ENCODE results near the gene DMD.
"Not testable (repeated sequence)": the region's sequence is repeated elsewhere in the genome, so short reads cannot be mapped to it uniquely, and the experiment has no call there.

Gene DMD

DNA sequence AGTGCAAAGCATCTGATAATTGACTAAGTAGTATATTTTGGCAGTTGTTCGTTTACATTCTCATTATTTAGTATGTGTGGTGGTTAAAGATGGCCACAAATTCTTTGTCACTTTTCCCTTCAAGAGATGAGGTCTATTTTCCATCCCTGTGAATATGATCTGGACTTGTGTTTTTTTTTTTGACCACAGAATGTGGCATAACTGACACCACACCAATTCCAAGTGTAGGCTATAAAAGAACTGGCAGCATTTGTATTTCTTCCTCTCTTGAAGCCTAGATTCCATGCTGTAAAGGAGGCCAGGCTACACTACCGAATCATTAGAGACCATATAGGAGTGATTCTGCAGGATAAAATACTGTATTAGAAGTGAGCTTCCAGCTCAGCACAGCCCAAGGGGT, 596.6 kb downstream of the DMD start:
- DNase-seq (ENCODE audit: low spot score) = no peak

DNA sequence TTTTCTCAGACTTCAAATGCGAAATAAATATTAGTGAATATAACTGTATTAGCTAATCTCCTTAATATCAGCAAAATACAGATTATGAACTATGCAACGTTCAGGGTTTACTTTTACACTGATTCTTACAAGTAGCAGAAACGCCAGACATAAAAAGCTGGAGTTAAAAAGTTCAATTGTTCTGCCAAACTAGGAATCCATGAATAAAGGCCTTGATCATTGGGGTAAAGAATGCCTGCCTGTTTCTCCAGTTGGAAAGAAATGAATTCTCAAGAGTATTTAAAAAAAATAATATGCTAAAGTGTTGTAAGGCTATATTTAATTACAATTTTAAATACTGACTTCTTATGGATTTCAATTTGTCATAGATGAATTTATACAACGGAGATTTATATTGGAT, 612.2 kb downstream of the DMD start:
- DNase-seq (ENCODE audit: low spot score) = no peak

DNA sequence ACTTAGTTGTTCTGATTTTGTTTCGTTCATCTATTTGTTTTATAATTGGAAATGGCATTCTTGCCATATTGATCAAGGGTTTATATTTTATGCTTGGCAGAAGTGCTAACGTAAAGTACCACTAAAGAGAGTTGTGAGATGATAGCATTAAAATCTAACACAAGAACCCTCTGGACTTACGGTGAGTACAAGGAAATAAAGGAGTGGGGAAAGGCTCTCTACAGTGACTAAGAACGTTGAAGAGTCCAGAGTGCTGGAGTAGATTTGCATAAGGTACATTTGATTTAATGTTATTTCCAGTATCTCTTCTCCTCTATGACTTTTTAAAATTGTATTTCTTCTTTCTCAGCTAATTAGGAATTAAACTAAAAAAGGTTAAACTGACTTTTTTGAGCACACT, 612.6 kb downstream of the DMD start:
- no peak for DNase-seq (ENCODE audit: low spot score)

DNA sequence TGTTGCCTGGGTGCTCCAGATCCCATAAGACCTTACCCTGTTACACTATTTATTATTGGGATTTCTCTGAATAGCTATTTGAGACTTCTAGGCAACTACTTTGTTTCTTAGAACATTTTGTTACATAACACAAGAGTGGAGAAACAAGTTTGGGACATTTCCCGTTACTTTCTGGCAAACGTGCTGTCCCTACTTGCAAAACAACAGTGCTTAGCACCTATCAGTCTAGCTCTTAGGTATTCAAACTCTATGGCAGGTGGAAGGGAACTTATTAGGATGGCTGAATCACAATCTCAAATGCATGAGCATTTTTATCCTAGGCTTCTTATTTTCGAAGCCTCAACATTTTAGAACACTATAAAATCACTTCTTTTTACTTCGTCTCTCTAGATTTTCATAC, 613.6 kb downstream of the DMD start:
- no peak for DNase-seq (ENCODE audit: low spot score)

DNA sequence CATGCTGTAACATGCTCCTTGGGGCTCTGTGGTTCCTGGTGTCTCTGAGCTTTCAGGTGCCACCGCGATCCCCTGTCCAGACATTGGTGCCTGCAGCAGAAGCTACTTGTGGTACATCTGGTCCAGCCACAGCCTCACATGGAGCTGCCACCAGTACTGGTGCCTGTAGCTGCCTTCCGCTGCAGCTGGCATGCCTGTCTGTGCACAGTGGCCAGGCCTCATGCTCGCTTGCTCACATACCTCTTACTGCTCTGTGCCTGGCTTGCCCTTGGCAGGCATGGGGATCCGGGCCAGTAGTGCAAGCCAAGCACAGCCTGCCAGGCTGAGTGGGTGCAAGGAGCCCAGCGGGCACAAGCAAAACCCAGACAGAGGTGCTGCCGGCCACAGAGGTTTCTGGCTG, 618.6 kb downstream of the DMD start:
- DNase-seq (ENCODE audit: low spot score) = no peak

DNA sequence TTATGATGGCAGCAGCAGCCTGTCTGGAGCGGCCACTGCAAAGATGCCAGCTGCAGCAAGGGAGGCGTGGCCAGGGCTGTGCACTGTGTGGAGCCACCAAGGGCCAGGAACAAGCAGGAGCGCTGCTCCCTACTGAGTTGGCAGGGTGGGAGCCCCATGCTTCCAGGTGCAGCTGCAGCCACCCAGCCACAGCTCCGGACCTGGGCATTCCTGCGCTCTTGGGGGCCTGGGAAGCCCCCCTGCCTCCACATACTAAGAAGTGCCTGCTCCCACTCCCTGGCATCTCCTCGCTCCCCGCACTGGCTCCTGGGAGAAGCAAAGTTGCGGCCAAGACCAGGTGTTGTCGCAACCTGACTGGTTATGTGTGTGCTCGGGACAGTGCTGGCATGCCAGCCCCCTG, 619.8 kb downstream of the DMD start:
- DNase-seq (ENCODE audit: low spot score) = no peak

DNA sequence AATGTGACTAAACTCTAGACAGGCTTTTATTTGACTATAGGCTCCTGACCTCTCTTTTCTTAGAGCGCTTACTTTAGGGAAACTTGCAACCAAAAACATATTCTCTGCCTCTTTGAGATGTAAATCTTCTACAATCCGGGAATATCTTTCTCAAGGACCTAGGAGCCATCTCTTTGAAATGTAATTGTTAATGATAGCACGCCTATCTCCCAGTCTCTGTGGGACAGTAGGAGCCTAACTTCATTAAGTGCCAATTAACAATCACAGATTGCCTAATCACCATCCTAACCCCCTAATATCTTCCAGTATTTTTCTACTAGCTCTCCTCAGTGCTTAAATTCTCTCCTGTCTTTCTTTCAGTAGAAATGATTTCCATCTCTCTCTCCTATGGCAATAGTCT, 628.6 kb downstream of the DMD start:
- DNase-seq (ENCODE audit: low spot score) = no peak

DNA sequence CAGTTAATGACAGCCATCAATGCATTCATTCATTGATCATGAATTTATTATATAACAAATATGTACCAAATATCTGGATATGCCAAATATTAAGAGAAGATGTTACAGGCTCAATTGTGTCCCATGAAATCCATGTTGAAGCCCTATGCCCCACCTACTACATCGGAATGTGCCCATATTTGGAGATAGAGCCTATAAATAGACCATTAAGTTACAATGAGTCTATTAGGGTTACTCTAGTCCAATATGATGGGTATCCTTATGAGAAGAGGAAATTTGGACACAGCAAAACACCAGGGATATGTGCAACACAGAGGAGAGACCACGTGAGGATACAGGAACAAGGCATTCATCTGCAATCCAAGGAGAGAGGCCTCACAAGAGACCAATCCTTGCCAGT, 634.5 kb downstream of the DMD start:
- no peak for DNase-seq (ENCODE audit: low spot score)

DNA sequence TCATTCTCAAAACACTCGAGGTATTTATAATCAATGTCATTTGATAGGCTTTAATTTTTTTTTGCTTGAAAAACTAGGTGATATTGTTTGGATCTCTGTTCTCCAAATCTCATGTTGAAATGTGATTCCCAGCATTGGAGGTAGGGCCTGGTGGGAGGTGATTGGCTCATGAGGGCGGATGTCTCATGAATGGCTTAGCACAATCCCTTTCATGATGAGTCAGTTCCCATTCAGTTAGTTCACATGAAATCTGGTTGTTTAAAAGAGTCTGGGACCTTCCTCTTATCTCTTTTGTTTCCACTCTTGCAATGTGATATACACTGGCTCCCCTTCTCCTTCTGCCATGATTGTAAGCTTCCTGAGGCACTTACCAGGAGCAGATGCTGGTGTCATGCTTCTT, 638.7 kb downstream of the DMD start:
- no peak for DNase-seq (ENCODE audit: low spot score)

DNA sequence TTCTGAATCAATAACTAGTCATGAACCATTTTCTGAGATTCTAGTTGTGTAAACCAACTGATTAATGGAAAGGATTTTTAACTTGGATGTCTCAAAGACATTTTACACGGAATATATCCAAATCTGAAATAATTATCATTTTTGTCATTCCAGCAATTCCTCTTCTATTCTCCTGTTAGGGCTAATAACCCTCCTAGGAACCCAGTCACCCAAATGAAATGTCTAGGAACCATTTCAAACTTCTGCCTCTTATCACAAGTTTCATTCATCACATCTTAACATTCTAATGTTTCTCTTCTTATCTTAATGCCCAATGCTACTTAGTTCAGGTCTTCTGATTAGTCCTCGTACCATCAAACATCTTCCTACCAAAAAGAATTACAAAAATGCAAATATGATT, 639.8 kb downstream of the DMD start:
- DNase-seq (ENCODE audit: low spot score) = no peak

DNA sequence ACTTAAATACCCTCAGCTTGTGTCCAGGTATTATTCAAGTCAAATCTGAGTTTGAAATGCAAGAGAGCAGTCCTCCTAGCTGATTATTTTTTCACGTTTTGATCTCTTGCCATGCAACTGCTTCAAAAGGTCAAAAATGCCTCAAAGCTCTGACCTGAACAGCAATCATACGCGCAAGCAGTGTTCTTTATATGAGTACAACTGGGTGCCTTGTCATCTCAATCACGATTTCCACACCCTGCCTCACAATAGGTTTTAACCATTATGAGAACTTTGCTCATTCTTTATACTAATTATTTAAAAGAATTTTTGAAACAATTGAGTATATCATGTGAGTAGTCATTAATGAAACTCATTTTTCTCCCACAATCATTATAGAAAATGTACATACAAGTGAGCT, 649.1 kb downstream of the DMD start:
- DNase-seq (ENCODE audit: low spot score) = no peak

DNA sequence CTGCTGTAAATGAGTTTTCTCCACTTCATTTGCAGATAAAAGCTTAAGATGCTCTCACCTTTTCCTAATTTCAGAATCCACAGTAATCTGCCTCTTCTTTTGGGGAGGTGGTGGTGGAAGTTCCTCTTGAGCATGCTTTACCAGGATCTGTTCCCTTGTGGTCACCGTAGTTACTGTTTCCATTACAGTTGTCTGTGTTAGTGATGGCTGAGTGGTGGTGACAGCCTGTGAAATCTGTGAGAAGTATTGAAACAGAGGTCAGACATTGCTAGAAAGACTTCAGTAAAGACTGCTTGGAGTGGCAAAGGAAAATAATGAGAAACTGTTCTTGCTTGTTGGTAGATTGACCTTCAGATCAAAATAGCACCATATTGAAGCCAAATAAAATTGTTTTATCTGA, 666.2 kb downstream of the DMD start:
- DNase-seq (ENCODE audit: low spot score) = no peak

DNA sequence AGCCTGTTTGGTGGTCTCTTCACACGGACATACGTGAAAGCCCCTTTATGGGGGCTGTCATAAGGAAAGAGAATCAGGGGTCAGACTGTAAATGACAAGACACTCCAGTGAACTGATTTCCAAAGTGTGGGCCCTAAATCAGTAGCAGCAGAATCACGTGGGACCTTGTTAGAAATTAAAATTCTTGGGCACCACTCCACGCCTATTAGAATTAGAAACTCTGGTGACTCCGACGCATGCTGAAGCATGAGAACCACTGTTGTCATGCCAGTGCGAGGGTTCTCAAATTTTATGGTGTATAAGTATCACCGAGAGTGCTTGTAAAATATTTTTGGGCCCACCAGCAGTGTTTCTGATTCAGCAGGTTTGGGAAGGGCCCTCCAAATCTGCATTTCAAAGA, 672.8 kb downstream of the DMD start:
- DNase-seq (ENCODE audit: low spot score) = no peak

DNA sequence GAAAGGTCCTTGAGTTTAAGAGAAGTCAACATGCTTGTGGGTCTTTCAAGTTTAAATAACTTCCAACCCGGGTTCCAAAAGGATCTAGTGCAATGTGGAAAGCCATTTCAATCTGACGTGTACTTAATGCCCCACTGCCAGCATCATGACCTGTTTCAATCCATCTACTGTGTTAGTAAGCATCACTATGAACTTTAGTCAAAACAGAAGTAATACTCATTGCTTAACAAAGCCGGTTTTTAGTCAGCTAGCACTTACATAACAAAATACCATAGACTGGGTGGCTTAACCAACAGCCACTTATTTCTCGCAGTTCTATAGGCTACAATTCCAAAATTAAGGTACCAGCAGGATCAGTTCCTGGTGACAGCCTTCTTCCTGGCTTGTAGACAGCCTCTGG, 677.5 kb downstream of the DMD start:
- DNase-seq (ENCODE audit: low spot score) = no peak

DNA sequence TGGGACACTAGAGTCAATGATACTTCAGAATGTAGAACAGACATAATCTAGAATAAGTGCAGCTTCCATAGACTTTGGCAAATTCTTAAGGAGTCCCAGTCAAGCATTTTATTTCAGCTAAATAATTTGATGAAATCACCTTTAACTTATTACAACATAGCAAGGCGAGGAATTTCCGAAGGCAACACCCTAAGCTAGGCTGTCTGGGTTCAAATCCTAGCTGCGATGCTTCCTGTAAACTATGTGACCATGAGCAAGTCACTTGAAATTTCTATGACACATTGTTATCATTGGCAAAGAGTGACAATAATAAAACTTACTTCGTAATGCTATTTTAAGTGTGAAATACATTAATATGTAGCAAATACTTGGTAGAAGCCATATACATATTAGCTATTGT, 679.1 kb downstream of the DMD start:
- no peak for DNase-seq (ENCODE audit: low spot score)

DNA sequence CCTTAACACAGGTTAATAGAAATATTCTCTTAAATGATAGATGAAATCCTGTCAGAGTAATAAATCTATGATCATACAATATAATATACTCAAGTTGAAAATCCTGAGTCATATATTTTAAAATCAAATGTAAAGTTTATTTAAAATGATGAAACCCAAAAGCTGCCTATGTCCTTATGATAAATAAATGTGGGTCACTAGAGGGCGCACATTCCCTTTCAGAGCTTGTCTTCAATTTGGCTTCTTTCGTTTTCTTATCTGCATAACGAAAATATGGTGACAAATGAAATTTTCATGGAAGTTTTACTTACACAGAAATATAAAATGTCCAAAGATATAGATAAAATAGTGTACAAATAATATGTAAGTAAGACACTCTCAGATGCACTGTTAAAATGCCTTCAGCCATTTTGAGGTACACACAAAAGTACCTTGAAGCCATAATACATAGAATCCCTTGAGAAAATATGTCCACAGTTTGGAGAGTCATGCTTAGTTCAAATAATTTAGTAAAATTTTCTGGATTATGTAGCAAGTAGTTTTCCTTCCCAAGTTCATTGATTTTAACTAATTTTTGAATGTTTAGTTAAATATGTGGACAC, 680.4 kb downstream of the DMD start:
- peak; percentile 7 for DNase-seq (ENCODE audit: low spot score)

DNA sequence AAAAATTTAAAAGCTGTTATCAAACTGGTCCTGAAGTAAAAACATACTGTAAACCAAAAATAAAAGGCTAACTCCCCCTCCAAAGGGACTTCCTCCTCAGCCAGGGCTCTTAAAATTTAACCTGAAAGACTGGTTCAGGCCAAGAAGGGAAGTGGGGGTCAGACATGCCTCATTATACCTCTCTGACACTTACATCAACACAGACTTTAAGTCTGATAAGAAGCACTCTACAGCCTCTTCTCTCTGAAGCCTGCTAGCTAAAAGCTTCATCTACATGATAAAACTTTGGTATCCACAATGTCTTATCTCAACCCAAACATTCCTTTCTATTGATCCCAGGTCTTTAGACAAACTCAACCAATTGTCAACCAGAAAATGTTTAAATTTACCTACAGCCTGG, 682.9 kb downstream of the DMD start:
- not testable (repeated sequence) for DNase-seq (ENCODE audit: low spot score)

DNA sequence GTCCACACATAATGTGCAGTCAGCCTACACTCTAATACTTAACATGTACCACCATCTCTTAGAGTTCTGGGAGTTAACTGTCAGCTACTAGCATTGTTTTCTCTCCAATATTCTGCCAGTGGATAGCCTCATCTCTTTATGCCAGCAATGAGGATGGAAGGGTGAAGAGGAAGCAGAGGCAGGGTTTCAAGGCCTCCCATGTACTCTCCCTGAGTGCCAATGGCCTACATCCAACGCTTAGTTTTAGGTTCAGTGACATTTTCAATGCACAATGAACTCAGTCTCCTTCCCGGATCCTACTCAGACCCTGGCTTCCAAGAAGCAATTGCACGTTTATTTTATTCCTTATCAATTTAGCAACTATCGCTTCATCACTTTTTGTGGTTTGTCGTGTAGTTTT, 686.1 kb downstream of the DMD start:
- DNase-seq (ENCODE audit: low spot score) = no peak

DNA sequence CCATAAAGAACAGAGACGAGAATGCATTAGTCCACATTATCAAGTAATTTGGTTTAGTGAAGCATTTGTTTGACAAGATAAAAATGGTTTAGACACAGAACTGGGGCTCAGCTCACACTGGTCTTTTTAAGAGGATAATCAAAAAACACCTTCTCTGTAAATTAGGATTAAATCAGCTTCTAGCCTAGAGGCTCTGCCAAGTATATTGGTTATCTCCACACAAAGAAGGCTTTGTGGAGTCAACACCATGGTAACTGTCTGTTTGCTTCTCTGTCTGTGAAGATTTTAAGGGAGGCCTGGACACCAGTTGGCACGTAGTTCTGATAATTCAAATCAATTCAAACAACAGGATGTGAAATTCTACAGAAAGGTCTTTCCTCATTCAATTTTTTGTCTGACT, 687.0 kb downstream of the DMD start:
- DNase-seq (ENCODE audit: low spot score) = no peak

DNA sequence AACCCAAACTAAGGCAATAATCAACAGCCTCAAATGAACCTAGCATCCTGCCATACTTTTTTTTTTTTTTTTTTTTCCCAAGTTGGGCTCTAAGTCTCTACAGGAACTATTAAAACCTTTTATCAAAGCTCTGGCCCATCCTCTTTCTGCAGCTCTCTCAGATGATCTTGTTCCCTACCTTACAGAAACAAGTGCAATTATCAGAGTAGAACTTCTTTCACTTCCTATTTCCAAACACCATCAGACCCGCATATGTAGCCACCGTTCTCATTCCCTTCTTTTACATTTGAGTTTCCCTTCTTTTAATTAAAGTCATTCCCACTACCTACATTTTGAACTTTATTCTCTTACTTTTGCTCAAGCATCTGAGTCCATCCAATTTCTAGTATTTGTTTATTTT, 690.6 kb downstream of the DMD start:
- DNase-seq (ENCODE audit: low spot score) = no peak

DNA sequence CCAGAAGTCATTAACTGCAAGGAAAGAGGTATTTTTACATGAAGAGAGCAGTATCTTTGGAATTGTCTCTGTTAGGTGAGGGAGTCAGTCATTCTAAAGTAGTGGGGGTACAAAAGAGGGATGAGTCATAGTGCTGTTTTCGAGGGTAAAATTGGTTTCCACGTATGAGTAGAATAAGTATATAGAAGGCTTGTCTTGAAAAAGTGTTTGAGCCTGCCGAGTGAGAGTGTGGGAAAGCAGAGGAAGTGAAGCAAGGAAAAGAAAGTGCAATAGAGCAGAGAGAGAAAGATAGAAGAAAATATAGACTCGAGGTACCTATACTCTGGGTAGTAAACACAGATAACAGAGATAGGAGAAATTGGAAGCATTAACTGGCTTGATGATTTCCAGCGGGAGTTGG, 696.4 kb downstream of the DMD start:
- no peak for DNase-seq (ENCODE audit: low spot score)

DNA sequence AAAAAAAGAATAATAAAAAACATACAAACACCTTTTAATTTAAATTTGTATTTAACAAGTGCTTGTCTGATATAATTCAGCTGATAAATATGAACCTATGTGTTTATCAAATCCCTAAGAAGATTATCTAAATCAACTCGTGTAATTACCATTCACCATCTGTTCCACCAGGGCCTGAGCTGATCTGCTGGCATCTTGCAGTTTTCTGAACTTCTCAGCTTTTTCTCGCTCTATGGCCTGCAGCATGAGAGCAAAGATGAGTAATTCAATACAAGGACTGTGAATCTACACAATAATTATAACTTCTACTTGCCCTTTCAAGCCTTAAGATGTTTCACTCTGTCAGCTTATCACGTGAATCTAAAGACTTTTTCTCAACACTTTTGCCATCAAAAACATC, 709.7 kb downstream of the DMD start:
- DNase-seq (ENCODE audit: low spot score) = no peak

DNA sequence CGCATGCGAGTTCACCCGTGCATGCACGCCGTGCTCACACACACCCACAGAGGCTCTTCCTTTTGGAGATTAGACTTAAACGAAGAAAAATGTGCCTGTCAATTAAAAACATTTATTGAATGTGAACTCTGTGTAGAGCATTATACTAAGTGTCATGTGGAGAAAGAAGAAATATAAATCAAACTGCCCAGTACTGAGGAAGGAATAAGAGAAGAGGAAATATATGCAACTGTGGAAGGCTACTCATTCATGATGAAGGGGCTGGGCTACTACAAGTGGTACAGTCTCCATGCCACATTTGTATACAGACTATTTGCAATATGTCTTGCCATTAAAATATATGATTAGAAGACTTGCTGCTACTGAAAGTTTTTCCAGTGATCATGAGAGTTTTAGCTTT, 714.7 kb downstream of the DMD start:
- no peak for DNase-seq (ENCODE audit: low spot score)

DNA sequence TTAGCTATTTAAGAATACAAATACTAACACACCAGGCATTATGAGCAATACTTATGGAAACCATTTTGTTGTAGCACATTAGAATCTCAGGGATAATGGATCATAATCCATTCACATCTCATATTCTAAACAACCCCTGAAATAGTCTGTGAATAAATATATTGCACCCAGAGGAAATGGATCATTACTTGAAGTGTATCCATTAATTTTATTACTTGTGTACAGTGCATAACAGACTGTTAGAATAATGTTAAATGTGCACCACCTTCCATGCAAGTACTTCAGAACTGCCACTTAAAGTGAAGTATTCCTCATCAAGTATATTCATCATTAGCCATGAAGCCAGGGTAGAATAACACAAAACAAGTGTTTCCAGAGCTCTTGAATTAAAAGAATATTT, 715.5 kb downstream of the DMD start:
- no peak for DNase-seq (ENCODE audit: low spot score)

DNA sequence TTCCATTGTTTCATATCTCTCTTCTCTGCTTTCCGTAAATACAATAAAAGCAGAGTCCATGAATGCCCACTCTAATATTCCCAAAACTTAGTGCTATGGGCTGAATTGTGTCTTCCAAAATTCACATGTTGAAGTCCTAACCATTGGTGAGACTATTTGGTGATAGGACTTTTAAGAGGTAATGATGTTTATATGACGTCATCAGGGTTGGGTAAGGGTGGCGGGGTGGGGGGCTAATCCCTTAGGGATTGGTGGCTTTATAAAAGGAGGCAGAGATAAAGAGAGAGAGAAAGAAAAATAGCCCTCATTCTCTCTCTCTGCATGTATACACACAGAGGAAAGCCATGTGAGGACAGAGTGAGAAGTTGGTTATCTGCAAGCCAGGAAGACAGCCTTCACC, 722.2 kb downstream of the DMD start:
- no peak for DNase-seq (ENCODE audit: low spot score)

All from hematopoietic multipotent progenitor cell treated with erythropoietin and hydrocortisone succinate and interleukin-3 and kit ligand, for 15 days (in vitro differentiated cells).